ENCODE results near the gene ARL6IP5. TPM values are rescaled to one million over a fixed set of nuclear protein-coding genes. Genes with fewer than 3 reads are reported as not detected.
A peak's percentile ranks its signal among the peaks of the same experiment; 100 is the strongest.

The ARL6IP5 gene
- 100 to 1,000 TPM; 100 to 142 (median 110) TPM for total RNA-seq

- H3K4me3 ChIP-seq: peak within 1 kb of the TSS; percentile 77 to 93 (median 86)
- intact Hi-C loops (cut with DNase I): loop anchor here (5.0 kb wide), 1 partner anchor 32 kb away; the partner anchor contains the start of gene TMF1
- no peaks in the 10 kb centered on the region for H3K9me3 ChIP-seq
- peaks cover 66 to 78% (median 71%) of the 10 kb centered on the region in 4 donors for H3K4me1 ChIP-seq
- H3K27ac ChIP-seq (replicated peaks in 1 of 4): peak within 1 kb of the TSS; percentile 90 to 95 (median 93)
- H3K27me3 ChIP-seq: no peaks in the 10 kb centered on the region
- TF ChIP-seq CTCF (IDR thresholded peaks at IDR 0.05) (no peak), POLR2AphosphoS5 (IDR thresholded peaks at IDR 0.05) (peak; percentile 87 to 89), EP300 (IDR thresholded peaks at IDR 0.05) (no peak), POLR2A (IDR thresholded peaks at IDR 0.05; ENCODE audit: low read depth) (peak; percentile 17)
- no peaks in the 10 kb centered on the region for H3K36me3 ChIP-seq
- DNase-seq (ENCODE audit: extremely low spot score): peak; percentile 99
- 2% methylated on average over 31 of the region's 32 CpGs for WGBS
Observed at GRCh38 chr3:69084326-69085167, at the start of gene ARL6IP5. TSS of gene ARL6IP5 (plus strand) at chr3:69084937. CDS start at chr3:69085048, 111 bp downstream.

- WGBS: 88% methylated on average over 2 of the region's 2 CpGs
- DNase-seq (ENCODE audit: extremely low spot score): no peak
- no peaks in the 10 kb centered on the region for H3K9me3 ChIP-seq
- H3K4me3 ChIP-seq: no peak overlapping the region
- H3K27ac ChIP-seq (replicated peaks in 1 of 4): no peak overlapping the region
- no peaks in the 10 kb centered on the region for H3K27me3 ChIP-seq
- peaks cover 3 to 39% (median 26%) of the 10 kb centered on the region in 4 donors for H3K4me1 ChIP-seq
- H3K36me3 ChIP-seq: peaks cover 24 to 86% (median 76%) of the 10 kb centered on the region in 4 donors
- TF ChIP-seq EP300 (IDR thresholded peaks at IDR 0.05): no peak
- no peak for TF ChIP-seq CTCF (IDR thresholded peaks at IDR 0.05)
- TF ChIP-seq POLR2AphosphoS5 (IDR thresholded peaks at IDR 0.05): no peak
- no peak for TF ChIP-seq POLR2A (IDR thresholded peaks at IDR 0.05; ENCODE audit: low read depth)
- intact Hi-C loops (cut with DNase I): no loop called here
Observed at GRCh38 chr3:69044608-69045007, 40.1 kb upstream of the ARL6IP5 start.

GRCh38 chr3:69048990-69049389, 35.7 kb upstream of the ARL6IP5 start:
- no peak for TF ChIP-seq POLR2A (IDR thresholded peaks at IDR 0.05; ENCODE audit: low read depth)
- no peak for TF ChIP-seq CTCF (IDR thresholded peaks at IDR 0.05)
- TF ChIP-seq POLR2AphosphoS5 (IDR thresholded peaks at IDR 0.05): no peak
- no peak for TF ChIP-seq EP300 (IDR thresholded peaks at IDR 0.05)
- 83% methylated on average over 2 of the region's 2 CpGs for WGBS
- no peak for DNase-seq (ENCODE audit: extremely low spot score)
- no peak overlapping the region for H3K27ac ChIP-seq (replicated peaks in 1 of 4)
- peaks cover 10 to 63% (median 47%) of the 10 kb centered on the region in 4 donors for H3K4me1 ChIP-seq
- H3K27me3 ChIP-seq: no peaks in the 10 kb centered on the region
- H3K36me3 ChIP-seq: peaks cover 14 to 50% (median 40%) of the 10 kb centered on the region in 4 donors
- H3K9me3 ChIP-seq: no peaks in the 10 kb centered on the region
- no peak overlapping the region for H3K4me3 ChIP-seq
- intact Hi-C loops (cut with DNase I): no loop called here

GRCh38 chr3:69051756-69052471, 32.8 kb upstream of the ARL6IP5 start, which contains the start of gene TMF1:
TSS of gene TMF1 (minus strand) at chr3:69052333. CDS start at chr3:69052086, 247 bp downstream.
- H3K36me3 ChIP-seq: peaks cover 16 to 53% (median 38%) of the 10 kb centered on the region in 4 donors
- intact Hi-C loops (cut with DNase I): loop anchor here (5.0 kb wide), 2 partner anchors 35 to 40 kb away; partner anchors contain the start of gene EOGT
- peak within 1 kb of the TSS; percentile 89 to 95 (median 91) for H3K27ac ChIP-seq (replicated peaks in 1 of 4)
- H3K27me3 ChIP-seq: no peaks in the 10 kb centered on the region
- no peaks in the 10 kb centered on the region for H3K9me3 ChIP-seq
- peak within 1 kb of the TSS; percentile 65 to 83 (median 75) for H3K4me3 ChIP-seq
- TF ChIP-seq EP300 (IDR thresholded peaks at IDR 0.05) (no peak), POLR2A (IDR thresholded peaks at IDR 0.05; ENCODE audit: low read depth) (peak; percentile 68), POLR2AphosphoS5 (IDR thresholded peaks at IDR 0.05) (peak; percentile 95 to 97)
- WGBS: 0% methylated on average over 17 of the region's 45 CpGs
- H3K4me1 ChIP-seq: peaks cover 10 to 50% (median 38%) of the 10 kb centered on the region in 4 donors
- peak; percentile 100 for DNase-seq (ENCODE audit: extremely low spot score)

Data from esophagus muscularis mucosa (tissue), 4 donors.